ENCODE data around the gene TBXAS1. TPM values are rescaled to one million over a fixed set of nuclear protein-coding genes. Genes with fewer than 3 reads are reported as not detected.

Gene TBXAS1
- total RNA-seq, 2 experiments from 2014 or later = 4.8 to 5.3 TPM

DNA sequence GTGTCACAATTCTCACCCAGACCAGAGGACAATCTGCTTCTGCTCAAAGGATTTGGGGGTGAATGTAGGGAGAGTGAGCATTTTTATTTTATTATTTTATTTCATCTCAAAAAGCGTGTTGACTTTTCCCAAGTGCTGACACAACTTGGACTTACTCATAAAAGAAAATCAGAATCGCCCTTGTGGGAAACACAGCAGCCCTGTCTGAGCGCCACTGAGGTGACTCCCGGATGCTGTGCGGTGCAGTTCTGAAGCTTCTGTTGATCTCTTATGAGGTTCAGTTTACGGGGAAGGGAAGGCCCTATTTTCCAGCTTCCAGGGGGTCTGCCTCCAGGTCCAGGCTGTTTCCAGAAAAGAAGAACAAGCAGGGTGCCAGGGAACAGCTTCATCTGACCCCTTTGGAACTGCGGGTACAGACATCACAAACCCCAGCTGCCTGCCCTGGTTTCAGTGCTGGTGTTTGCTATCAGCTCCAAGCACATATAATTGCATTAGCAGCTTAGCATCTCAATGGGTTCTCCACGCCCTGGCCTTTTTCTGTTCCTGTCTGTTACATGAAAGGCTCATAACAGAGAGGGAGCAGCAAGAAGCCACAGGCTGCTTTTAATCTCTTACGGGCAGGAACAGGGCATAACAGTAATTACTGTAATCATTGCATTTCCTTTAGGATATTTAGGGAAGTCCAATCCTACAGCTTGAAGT, 181.3 kb downstream of the TBXAS1 start:
- H3K27me3 Mint-ChIP-seq = no peaks in the 10 kb centered on the region
- POLR2A ChIA-PET = no interaction called here
- no peaks in the 10 kb centered on the region for H3K4me1 Mint-ChIP-seq (ENCODE audit: low read depth)
- intact Hi-C loops (cut with micrococcal nuclease) = no loop called here
- no peak overlapping the region for H3K27ac Mint-ChIP-seq
- CTCF ChIA-PET = interaction anchor here (0.7 to 1.3 kb wide), 6 partner anchors 10 to 510 kb away, joined by 3 to 4 read pairs (median 3); no protein-coding TSS in a partner anchor
- DNase-seq = no peak
- H3K4me3 Mint-ChIP-seq = no peak overlapping the region
- H3K36me3 Mint-ChIP-seq = no peaks in the 10 kb centered on the region
- H3K9me3 Mint-ChIP-seq = no peaks in the 10 kb centered on the region

DNA sequence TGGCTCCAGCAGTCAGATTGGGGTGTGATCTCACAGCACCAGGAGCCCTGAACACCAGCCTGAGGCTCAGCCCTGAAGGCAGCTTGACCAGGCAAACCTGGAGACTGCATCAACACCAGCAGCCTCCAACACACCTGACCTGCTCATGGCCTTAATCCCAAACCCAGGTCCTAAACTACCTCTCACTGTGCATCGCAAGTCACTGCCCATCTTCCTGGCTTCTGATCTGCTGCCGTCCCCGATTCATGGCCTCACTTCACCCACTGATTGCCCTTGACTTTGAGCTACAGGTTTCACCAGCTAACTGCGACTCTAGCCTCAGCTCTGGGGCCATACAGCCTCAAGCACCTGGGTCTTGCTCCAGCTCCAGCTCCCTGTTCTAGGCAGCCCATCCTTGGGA, 184.6 kb downstream of the TBXAS1 start:
- POLR2A ChIA-PET = no interaction called here
- intact Hi-C loops (cut with micrococcal nuclease) = no loop called here

DNA sequence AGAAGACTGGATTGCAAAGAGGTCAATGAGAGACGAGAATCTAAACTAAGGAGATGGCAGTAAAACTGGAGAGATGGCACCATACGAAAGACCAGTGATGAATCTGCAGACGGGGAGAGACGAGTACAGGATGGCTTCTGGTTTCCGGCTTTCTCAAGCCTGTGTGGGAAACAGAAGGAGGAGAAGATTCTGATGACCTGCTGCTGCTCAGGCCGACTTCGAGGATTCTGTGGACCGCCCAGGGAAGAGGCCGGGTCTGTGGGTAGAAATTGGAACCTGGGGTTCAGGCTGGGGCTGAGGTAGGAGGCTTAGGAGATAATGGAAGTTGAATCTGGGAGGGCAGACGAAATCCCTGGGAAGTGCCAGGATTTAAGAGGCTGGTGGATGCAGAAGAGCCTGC, 185.1 kb downstream of the TBXAS1 start:
- no peaks in the 10 kb centered on the region for H3K36me3 Mint-ChIP-seq
- intact Hi-C loops (cut with micrococcal nuclease) = no loop called here
- H3K9me3 Mint-ChIP-seq = no peaks in the 10 kb centered on the region
- H3K27me3 Mint-ChIP-seq = no peaks in the 10 kb centered on the region
- POLR2A ChIA-PET = no interaction called here
- DNase-seq = no peak
- no peak overlapping the region for H3K27ac Mint-ChIP-seq
- no peaks in the 10 kb centered on the region for H3K4me1 Mint-ChIP-seq (ENCODE audit: low read depth)
- CTCF ChIA-PET = interaction anchor here (1.7 kb wide), 1 partner anchor 11 kb away, joined by 8 read pairs; no protein-coding TSS in a partner anchor
- H3K4me3 Mint-ChIP-seq = no peak overlapping the region

More for the DNA sequence above, 184.6 kb downstream of the TBXAS1 start:
- Mint-ChIP-seq H3K27ac (no peak overlapping the region), H3K27me3 (no peaks in the 10 kb centered on the region), H3K4me1 (ENCODE audit: low read depth) (no peaks in the 10 kb centered on the region), H3K9me3 (no peaks in the 10 kb centered on the region), H3K4me3 (no peak overlapping the region), H3K36me3 (no peaks in the 10 kb centered on the region)
- CTCF ChIA-PET = interaction anchor here (1.3 to 1.7 kb wide), 2 partner anchors 11 to 368 kb away, joined by 4 to 8 read pairs; no protein-coding TSS in a partner anchor
- DNase-seq = no peak

DNA sequence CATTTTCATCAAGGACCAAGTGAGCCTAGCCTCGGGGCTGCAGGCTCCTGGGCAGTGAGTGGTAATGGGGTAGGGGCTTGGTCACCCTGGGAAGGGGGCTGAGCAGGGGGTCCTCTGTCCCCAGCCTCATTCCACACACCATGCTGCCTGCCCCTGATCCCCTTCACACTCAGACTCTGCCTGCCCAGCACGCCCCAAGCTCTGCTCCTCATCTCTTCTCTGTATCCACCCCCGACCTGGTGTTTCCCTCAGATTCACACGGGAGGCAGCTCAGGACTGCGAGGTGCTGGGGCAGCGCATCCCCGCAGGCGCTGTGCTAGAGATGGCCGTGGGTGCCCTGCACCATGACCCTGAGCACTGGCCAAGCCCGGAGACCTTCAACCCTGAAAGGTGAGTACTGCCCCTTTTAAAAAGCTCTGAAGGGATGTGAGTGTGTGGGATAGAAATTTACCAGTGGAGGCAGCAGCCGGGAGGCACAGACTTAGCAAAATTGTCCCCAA, 186.5 kb downstream of the TBXAS1 start:
- no peaks in the 10 kb centered on the region for H3K36me3 Mint-ChIP-seq

DNA sequence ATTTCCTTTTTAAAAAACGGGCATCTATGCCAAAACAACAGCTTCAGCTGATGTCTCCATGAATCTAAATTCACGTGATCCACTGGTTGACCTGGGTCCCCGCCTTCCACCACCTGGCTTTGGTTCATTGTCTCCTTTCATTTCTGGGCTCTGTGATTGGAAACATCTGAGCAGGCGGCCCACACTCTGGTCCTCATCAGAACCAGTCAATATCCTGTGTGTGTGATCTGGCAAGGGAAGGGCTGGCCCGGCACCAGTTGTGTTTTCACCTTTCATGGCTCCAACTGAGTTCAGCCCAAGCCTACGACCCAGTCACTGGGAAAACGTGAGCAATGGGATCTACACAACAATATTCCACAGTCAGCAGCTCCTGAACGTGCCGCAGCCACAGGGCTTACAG, 187.5 kb downstream of the TBXAS1 start:
- intact Hi-C loops (cut with micrococcal nuclease) = no loop called here
- Mint-ChIP-seq H3K4me3 (no peak overlapping the region), H3K36me3 (no peaks in the 10 kb centered on the region), H3K27ac (no peak overlapping the region), H3K4me1 (ENCODE audit: low read depth) (no peaks in the 10 kb centered on the region), H3K27me3 (no peaks in the 10 kb centered on the region), H3K9me3 (no peaks in the 10 kb centered on the region)
- DNase-seq = no peak
- CTCF ChIA-PET = interaction anchor here (0.6 to 1.6 kb wide), 2 partner anchors 371 to 397 kb away, joined by 3 to 5 read pairs; no protein-coding TSS in a partner anchor
- POLR2A ChIA-PET = no interaction called here

More for the DNA sequence above, 186.5 kb downstream of the TBXAS1 start:
- no peaks in the 10 kb centered on the region for H3K4me1 Mint-ChIP-seq (ENCODE audit: low read depth)
- intact Hi-C loops (cut with micrococcal nuclease) = no loop called here
- H3K9me3 Mint-ChIP-seq = no peaks in the 10 kb centered on the region
- CTCF ChIA-PET = interaction anchor here (1.6 kb wide), 1 partner anchor 369 kb away, joined by 5 read pairs; no protein-coding TSS in a partner anchor
- H3K27me3 Mint-ChIP-seq = no peaks in the 10 kb centered on the region
- DNase-seq = no peak
- no peak overlapping the region for H3K4me3 Mint-ChIP-seq
- POLR2A ChIA-PET = no interaction called here
- H3K27ac Mint-ChIP-seq = no peak overlapping the region

DNA sequence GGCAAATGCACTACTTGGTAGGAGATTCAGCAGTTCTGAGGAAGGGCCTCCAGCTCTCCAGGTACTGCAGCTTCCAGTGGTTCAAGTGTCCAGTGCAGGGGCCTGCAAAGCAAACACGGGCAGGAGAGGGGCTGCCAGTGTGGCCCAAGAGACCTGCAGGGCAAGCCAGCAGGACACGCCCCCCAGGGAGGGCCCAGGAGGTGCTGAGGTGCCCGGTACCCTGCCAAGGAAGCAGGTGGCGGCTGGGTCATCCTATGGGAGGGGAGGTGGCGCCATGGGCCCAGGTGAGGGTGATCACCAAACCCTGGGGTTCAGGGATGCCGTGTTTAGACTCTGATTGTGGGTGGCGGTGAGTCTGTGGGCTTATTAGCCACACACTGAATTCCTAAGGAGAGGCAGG, 188.0 kb downstream of the TBXAS1 start:
- CTCF ChIA-PET = interaction anchor here (0.6 to 1.6 kb wide), 2 partner anchors 371 to 397 kb away, joined by 3 to 5 read pairs; no protein-coding TSS in a partner anchor
- no peaks in the 10 kb centered on the region for H3K27me3 Mint-ChIP-seq
- no peaks in the 10 kb centered on the region for H3K4me1 Mint-ChIP-seq (ENCODE audit: low read depth)
- intact Hi-C loops (cut with micrococcal nuclease) = no loop called here
- H3K27ac Mint-ChIP-seq = no peak overlapping the region
- H3K4me3 Mint-ChIP-seq = no peak overlapping the region
- no peaks in the 10 kb centered on the region for H3K9me3 Mint-ChIP-seq
- no peak for DNase-seq
- POLR2A ChIA-PET = no interaction called here
- no peaks in the 10 kb centered on the region for H3K36me3 Mint-ChIP-seq

DNA sequence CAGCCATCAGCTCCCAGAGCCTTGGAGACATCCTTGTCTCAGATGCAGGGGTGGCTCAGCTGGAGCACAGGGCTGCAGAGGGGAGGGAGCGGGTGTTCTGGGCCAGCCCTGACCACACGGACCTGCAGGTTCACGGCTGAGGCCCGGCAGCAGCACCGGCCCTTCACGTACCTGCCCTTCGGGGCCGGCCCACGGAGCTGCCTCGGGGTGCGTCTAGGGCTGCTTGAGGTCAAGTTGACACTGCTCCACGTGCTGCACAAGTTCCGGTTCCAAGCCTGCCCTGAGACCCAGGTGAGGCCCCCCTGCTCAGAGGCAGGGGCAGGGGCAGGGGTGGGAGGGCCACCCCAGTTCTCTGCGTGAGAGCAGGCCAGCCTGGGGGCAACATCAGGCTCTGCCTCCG, 188.5 kb downstream of the TBXAS1 start:
- POLR2A ChIA-PET = no interaction called here
- intact Hi-C loops (cut with micrococcal nuclease) = no loop called here
- Mint-ChIP-seq H3K36me3 (no peaks in the 10 kb centered on the region), H3K27me3 (no peaks in the 10 kb centered on the region), H3K9me3 (no peaks in the 10 kb centered on the region), H3K4me3 (no peak overlapping the region), H3K4me1 (ENCODE audit: low read depth) (no peaks in the 10 kb centered on the region), H3K27ac (no peak overlapping the region)
- CTCF ChIA-PET = interaction anchor here (1.7 kb wide), 1 partner anchor 372 kb away, joined by 5 read pairs; no protein-coding TSS in a partner anchor
- DNase-seq = no peak

DNA sequence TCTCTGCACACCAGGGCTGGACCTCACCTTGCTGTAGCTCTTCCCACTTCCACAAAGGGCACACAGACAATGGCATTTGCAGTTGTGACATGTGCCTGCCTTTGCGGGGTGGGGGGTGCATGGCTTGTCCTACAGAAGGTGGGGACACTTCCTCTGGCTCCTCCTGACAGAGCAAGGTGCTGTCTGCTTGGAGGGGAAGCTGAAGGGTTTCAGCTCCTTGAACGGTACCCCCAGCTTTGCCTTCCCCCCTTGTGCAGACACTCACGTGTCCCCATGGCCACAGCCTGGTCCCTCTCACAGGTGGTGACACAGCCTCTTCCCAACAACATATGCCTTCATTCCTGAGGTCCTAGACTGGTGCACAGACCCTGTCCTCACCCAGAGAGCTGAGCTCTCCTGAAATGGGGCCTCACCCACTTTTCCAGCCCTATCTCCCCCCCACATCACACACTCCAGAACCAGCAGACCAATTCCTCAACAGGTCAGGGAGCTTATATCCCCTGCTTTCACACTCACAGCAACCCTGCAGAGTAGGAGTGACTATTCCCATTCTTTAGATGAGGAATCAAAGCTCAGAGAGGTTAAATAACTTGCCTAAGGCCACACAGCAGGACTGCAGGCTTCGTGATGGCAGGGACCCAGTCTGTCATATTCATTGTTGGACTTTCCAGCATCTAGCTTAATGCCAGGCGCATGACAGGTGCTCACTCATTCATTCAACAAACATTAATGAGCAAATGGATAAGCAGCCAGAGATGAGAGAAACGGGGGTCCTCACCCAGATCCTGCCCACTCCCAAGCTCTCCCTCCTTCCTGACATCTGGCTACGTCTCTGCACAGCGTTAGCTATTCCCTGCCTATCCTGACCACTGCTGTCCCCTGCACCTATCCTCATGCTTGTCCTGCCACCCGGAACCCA, 189.3 kb downstream of the TBXAS1 start:
- Mint-ChIP-seq H3K27me3 (no peaks in the 10 kb centered on the region), H3K4me1 (ENCODE audit: low read depth) (no peaks in the 10 kb centered on the region), H3K4me3 (no peak overlapping the region), H3K27ac (no peak overlapping the region), H3K36me3 (no peaks in the 10 kb centered on the region), H3K9me3 (no peaks in the 10 kb centered on the region)
- DNase-seq = no peak
- ChIA-PET CTCF (interaction anchor here (1.2 to 1.7 kb wide), 3 partner anchors 39 to 416 kb away, joined by 3 to 6 read pairs (median 5); no protein-coding TSS in a partner anchor), POLR2A (no interaction called here)
- intact Hi-C loops (cut with micrococcal nuclease) = no loop called here

DNA sequence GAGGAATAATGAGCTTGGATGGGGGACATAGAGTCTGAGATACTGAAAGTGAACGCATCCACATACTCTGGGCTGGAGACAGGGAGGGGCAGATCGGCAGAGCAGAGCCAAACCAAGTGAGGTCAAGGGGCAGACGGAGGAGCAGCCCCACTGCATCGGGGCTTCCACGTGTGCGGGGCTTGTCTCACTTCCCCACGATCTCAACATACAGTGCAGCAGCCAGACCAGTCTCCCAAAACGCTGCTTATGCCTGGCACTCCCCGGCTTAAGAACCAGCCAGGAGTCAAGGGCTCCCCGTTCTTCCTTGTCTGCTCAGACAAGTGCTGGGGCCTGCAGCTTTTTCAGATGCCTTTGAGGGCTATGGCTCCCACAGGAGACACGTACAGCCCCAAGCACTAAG, 190.1 kb downstream of the TBXAS1 start:
- peaks cover 2% of the 10 kb centered on the region for H3K36me3 Mint-ChIP-seq
- CTCF ChIA-PET = interaction anchor here (1.2 to 1.4 kb wide), 2 partner anchors 38 to 417 kb away, joined by 3 to 6 read pairs; no protein-coding TSS in a partner anchor
- no peak overlapping the region for H3K27ac Mint-ChIP-seq
- DNase-seq = no peak
- no peaks in the 10 kb centered on the region for H3K9me3 Mint-ChIP-seq
- H3K4me1 Mint-ChIP-seq (ENCODE audit: low read depth) = no peaks in the 10 kb centered on the region
- no peaks in the 10 kb centered on the region for H3K27me3 Mint-ChIP-seq
- no peak overlapping the region for H3K4me3 Mint-ChIP-seq
- POLR2A ChIA-PET = no interaction called here
- intact Hi-C loops (cut with micrococcal nuclease) = no loop called here

DNA sequence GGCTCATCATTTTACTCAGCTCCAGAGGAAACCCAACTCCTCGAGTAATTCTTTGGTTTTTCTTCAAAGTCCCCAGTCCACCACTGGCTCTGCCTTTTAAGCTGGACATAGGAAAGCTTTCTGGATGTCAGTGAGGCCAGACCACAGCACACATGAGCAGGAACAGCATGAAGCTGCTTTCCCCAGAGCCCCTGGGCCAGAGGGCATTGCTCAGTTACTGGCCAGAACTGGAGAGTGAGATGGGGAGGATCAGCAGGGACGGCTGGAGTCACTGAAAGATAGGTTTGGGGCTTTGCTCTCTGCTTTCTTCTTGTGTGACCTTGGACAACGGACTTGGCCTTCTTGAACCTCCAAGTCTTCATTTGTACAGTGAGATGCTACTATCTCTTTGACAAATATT, 190.5 kb downstream of the TBXAS1 start:
- no peak overlapping the region for H3K4me3 Mint-ChIP-seq
- DNase-seq = no peak
- CTCF ChIA-PET = interaction anchor here (1.2 kb wide), 1 partner anchor 418 kb away, joined by 6 read pairs; no protein-coding TSS in a partner anchor
- no peaks in the 10 kb centered on the region for H3K9me3 Mint-ChIP-seq
- POLR2A ChIA-PET = no interaction called here
- H3K36me3 Mint-ChIP-seq = peaks cover 6% of the 10 kb centered on the region
- intact Hi-C loops (cut with micrococcal nuclease) = no loop called here
- H3K27ac Mint-ChIP-seq = no peak overlapping the region
- H3K27me3 Mint-ChIP-seq = no peaks in the 10 kb centered on the region
- H3K4me1 Mint-ChIP-seq (ENCODE audit: low read depth) = no peaks in the 10 kb centered on the region

DNA sequence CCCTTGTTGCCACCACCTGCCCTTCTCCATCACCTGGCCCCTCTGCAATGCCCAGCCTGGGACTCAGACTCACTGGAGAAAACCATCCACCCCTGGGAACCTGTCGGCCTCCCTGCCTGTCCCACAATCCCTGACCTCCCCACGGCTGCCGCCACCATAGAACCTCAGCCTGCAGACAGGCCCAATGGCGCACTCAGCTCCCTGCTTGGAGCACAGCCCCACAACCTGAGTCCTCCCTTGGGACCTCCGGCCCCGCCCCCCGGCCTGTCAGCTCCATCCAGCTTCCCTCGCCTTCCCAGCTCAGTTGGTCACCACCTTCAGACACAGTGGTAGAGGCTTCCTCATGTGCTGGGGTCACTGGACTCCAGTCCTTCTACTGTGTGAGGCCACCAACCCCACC, 192.5 kb downstream of the TBXAS1 start:
- Mint-ChIP-seq H3K4me1 (ENCODE audit: low read depth) (no peaks in the 10 kb centered on the region), H3K9me3 (no peaks in the 10 kb centered on the region), H3K36me3 (peaks cover 8% of the 10 kb centered on the region), H3K27me3 (no peaks in the 10 kb centered on the region), H3K4me3 (no peak overlapping the region), H3K27ac (no peak overlapping the region)
- DNase-seq = no peak
- intact Hi-C loops (cut with micrococcal nuclease) = no loop called here
- CTCF ChIA-PET = interaction anchor here (1.4 kb wide), 1 partner anchor 15 kb away, joined by 4 read pairs; no protein-coding TSS in a partner anchor
- POLR2A ChIA-PET = no interaction called here

Measured in activated CD4-positive, alpha-beta memory T cell treated with anti-CD3 and anti-CD28 coated beads for 36 hours (primary cell).